GM12878 (cell line): ENCODE results near the gene MPPED1. TPM values are rescaled to one million over a fixed set of nuclear protein-coding genes. Genes with fewer than 3 reads are reported as not detected.

ENCODE experiments used
- ATAC-seq: fragments of 200-7000 bp; cut with Tn5 transposase; 3 replicates; pipeline ENCODE4 v1.9.1; 2020; ENCODE audit warnings: mild to moderate bottlenecking, moderate library complexity
- BruUV-seq: library from RNA; stranded (reverse); fragments of 400-500 nt; replicated peaks from 2 replicates; lab custom pipeline; 2021; lab: Mats Ljungman, UMichigan
- CTCF ChIA-PET: fragments of 300-600 bp; sonication (Branson Sonifier 250); formaldehyde crosslinking; extraction: SDS; loops from one replicate; lab custom pipeline; 2021; ENCODE audit warnings: inconsistent platforms; lab: Yijun Ruan, JAX
- POLR2A ChIA-PET: fragments of 350-600 bp; formaldehyde crosslinking; extraction: SDS; loops from one replicate; lab custom pipeline; 2021; ENCODE audit warnings: inconsistent platforms; lab: Charles Lee
- RAD21 ChIA-PET: fragments of 300-600 bp; sonication (Branson Sonifier 250); formaldehyde crosslinking; loops from one replicate; lab custom pipeline; 2023; ENCODE audit warnings: antibody characterized with exemption; ENCODE audit not compliant: unreplicated experiment; lab: Charles Lee
- SMC1A ChIA-PET: fragments of 300-600 bp; sonication (Branson Sonifier 250); formaldehyde crosslinking; loops from one replicate; lab custom pipeline; 2023; ENCODE audit not compliant: unreplicated experiment, uncharacterized antibody; lab: Charles Lee
- DNase-seq: peaks from one replicate; pipeline ENCODE4 v3.0.0-alpha.2; 2011; ENCODE audit warnings: low read depth, low spot score
- FAIRE-seq: peaks from 3 replicates; lab custom pipeline; 2011; peaks lifted over from hg19 to GRCh38; lab: Jason Lieb, UNC
- H2AFZ ChIP-seq: 2 replicates; pipeline ENCODE4 v1.6.0; 2011; ENCODE audit warnings: low read depth, low read length, control low read depth; ENCODE audit not compliant: control insufficient read depth
- H3K27ac ChIP-seq: 2 replicates; pipeline ENCODE4 v1.5.1; 2011; ENCODE audit warnings: control low read depth; ENCODE audit not compliant: control insufficient read depth, insufficient read depth
- H3K27me3 ChIP-seq, 2 experiments: replicated peaks in 1 of 2; 2 replicates each; pipeline versions ENCODE4 v1.6.0 to v1.6.1; 2011; ENCODE audit warnings: low read length in 1 of 2; ENCODE audit not compliant: control insufficient read depth in 2 of 2, insufficient read depth in 2 of 2
- H3K36me3 ChIP-seq, 2 experiments: 2 replicates each; pipeline ENCODE4 v1.5.1; 2011; ENCODE audit warnings: low read length in 1 of 2; ENCODE audit not compliant: control insufficient read depth in 2 of 2, insufficient read depth in 2 of 2
- H3K4me1 ChIP-seq: 2 replicates; pipeline ENCODE4 v1.6.1; 2011; ENCODE audit warnings: mild to moderate bottlenecking, low read length, moderate library complexity, mixed read lengths; ENCODE audit not compliant: control insufficient read depth, insufficient read depth
- H3K4me2 ChIP-seq: 2 replicates; pipeline ENCODE4 v1.6.0; 2011; ENCODE audit warnings: control low read depth; ENCODE audit not compliant: control insufficient read depth, insufficient read depth
- H3K4me3 ChIP-seq: fragments of 200-600 bp; sonication (generic); 2 replicates; pipeline ENCODE4 v1.5.1; 2016
- H3K79me2 ChIP-seq: 2 replicates; pipeline ENCODE4 v1.6.0; 2011; ENCODE audit warnings: low read length; ENCODE audit not compliant: control insufficient read depth, insufficient read depth
- H3K9ac ChIP-seq: 2 replicates; pipeline ENCODE4 v1.8.0; 2011; ENCODE audit warnings: low read length, control low read depth, mixed read lengths; ENCODE audit not compliant: control insufficient read depth, insufficient read depth
- H3K9me3 ChIP-seq: replicated peaks from 3 replicates; pipeline ENCODE4 v1.5.1; 2011; ENCODE audit warnings: mild to moderate bottlenecking, low read length; ENCODE audit not compliant: control insufficient read depth, insufficient read depth
- H4K20me1 ChIP-seq: 2 replicates; pipeline ENCODE4 v1.6.0; 2011; ENCODE audit not compliant: control insufficient read depth, insufficient read depth
- ATF7 ChIP-seq: fragments of 450-650 bp; IDR thresholded peaks from 2 replicates; pipeline ENCODE4 v1.6.1; 2016; ENCODE audit warnings: low read depth, mild to moderate bottlenecking
- CBFB ChIP-seq: IDR thresholded peaks from 2 replicates; pipeline ENCODE4 v1.6.1; 2016; ENCODE audit warnings: antibody characterized with exemption, low read depth
- CBX5 ChIP-seq: sonication (generic); IDR thresholded peaks from 2 replicates; pipeline ENCODE4 v1.6.1; 2016; ENCODE audit warnings: low read depth, moderate library complexity, mild to moderate bottlenecking, inconsistent platforms
- ESRRA ChIP-seq: IDR thresholded peaks from 2 replicates; pipeline ENCODE4 v1.6.1; 2012; ENCODE audit warnings: mild to moderate bottlenecking, low read length, improper control_type of control experiment
- NFXL1 ChIP-seq: fragments of 450-650 bp; IDR thresholded peaks from 2 replicates; pipeline ENCODE4 v1.6.1; 2017; ENCODE audit warnings: antibody characterized with exemption, mild to moderate bottlenecking, borderline replicate concordance
- TARDBP ChIP-seq: IDR thresholded peaks from 2 replicates; pipeline ENCODE4 v1.6.1; 2016; ENCODE audit warnings: borderline replicate concordance
- YY1 ChIP-seq: IDR thresholded peaks from 2 replicates; pipeline ENCODE4 v1.6.1; 2011; ENCODE audit warnings: low read depth, mild to moderate bottlenecking, low read length
- ZBTB11 ChIP-seq: fragments of 450-650 bp; formaldehyde crosslinking; IDR thresholded peaks from 2 replicates; pipeline ENCODE4 v1.5.0; 2022; ENCODE audit warnings: mild to moderate bottlenecking, missing genetic modification characterization
- ZSCAN29 ChIP-seq: fragments of 450-650 bp; IDR thresholded peaks from 2 replicates; pipeline ENCODE4 v1.6.1; 2017; ENCODE audit warnings: mild to moderate bottlenecking, moderate library complexity
- WGBS: methylation state at CpG from one replicate; pipeline ENCODE4 v1.1.6; 2016; ENCODE audit warnings: low lambda C conversion rate; ENCODE audit not compliant: insufficient replicate concordance, insufficient coverage; ENCODE audit errors: missing lambda C conversion rate; 5-methylcytosine and 5-hydroxymethylcytosine counted together
- in situ Hi-C: fragments of 300-500 bp; cut with MboI; formaldehyde crosslinking; loops from 9 replicates; pipeline ENCODE4 v1.14.3; 2018; ENCODE audit warnings: mixed read lengths
- intact Hi-C: fragments of 100-400 bp; cut with micrococcal nuclease; formaldehyde crosslinking; loops from one replicate; pipeline ENCODE4 v1.14.2; 2022; ENCODE audit not compliant: unreplicated experiment
- polyA plus RNA-seq, 11 experiments: library from polyadenylated mRNA; depleted of rRNA in 4 of 11; unstranded in 6 of 11; stranded (reverse) in 5 of 11; fragments of >200 nt; fragmentation: Nextera tagmentation in 4 of 11; fragmentation: Illumina TruSeq in 1 of 11; extraction: Ambion mirVana in 4 of 11; extraction: Trizol in 1 of 11; gene quantifications; 1 replicate in 1 of 11; 2 replicates in 10 of 11; pipeline versions ENCODE4 v1.2.1 to v1.2.3, GENCODE V29; 2011 to 2016; ENCODE audit warnings: inconsistent platforms in 2 of 11, missing spikeins in 2 of 11, low read depth in 1 of 11
- total RNA-seq, 4 experiments: library from RNA; depleted of rRNA in 3 of 4; stranded (reverse); fragments of >200 nt in 3 of 4; fragmentation: Illumina TruSeq in 1 of 4; extraction: Trizol in 1 of 4; gene quantifications; 2 replicates each; pipeline versions ENCODE4 v1.2.1 to v1.2.3, GENCODE V29; 2013 to 2021
- TF ChIP-seq, protein P1 (sequence below): fragments of 450-650 bp; IDR thresholded peaks from 2 replicates; pipeline ENCODE4 v1.6.1; 2016; ENCODE audit warnings: mild to moderate bottlenecking

Gene MPPED1
- total and polyA plus RNA-seq, 10 of the 15 experiments (the other 5 are each of a cell fraction or from before 2014, with no cell fraction given) = 0.11 TPM; not detected in 9

- Histone ChIP-seq H3K27me3 (no peaks in the 10 kb centered on the region; a peak in 3 of 4 replicates), H2AFZ (no peak overlapping the region), H3K4me1 (no peaks in the 10 kb centered on the region), H3K4me3 (no peak overlapping the region), H3K9me3 (no peaks in the 10 kb centered on the region), H4K20me1 (no peaks in the 10 kb centered on the region), H3K9ac (no peak overlapping the region), H3K79me2 (no peaks in the 10 kb centered on the region), H3K4me2 (no peak overlapping the region)
- ChIA-PET SMC1A (no interaction called here), CTCF (no interaction called here), POLR2A (no interaction called here)
- intact Hi-C loops (no loop called here), in situ Hi-C loops (no loop called here)
- no peak for FAIRE-seq
- WGBS = 35% methylated on average over 21 of the region's 21 CpGs
- no TSS peak for BruUV-seq
- no peak for ATAC-seq
- TF ChIP-seq TARDBP = no peak
- TF ChIP-seq YY1 = no peak
- no peak for TF ChIP-seq ESRRA
- no peak for TF ChIP-seq ATF7
- TF ChIP-seq NFXL1 = no peak
- TF ChIP-seq ZSCAN29 = no peak
- no peak for TF ChIP-seq CBFB
- no peak for TF ChIP-seq CBX5
- TF ChIP-seq ZBTB11 (CRISPR knock-in tag) = no peak
- TF ChIP-seq, protein P1, sequence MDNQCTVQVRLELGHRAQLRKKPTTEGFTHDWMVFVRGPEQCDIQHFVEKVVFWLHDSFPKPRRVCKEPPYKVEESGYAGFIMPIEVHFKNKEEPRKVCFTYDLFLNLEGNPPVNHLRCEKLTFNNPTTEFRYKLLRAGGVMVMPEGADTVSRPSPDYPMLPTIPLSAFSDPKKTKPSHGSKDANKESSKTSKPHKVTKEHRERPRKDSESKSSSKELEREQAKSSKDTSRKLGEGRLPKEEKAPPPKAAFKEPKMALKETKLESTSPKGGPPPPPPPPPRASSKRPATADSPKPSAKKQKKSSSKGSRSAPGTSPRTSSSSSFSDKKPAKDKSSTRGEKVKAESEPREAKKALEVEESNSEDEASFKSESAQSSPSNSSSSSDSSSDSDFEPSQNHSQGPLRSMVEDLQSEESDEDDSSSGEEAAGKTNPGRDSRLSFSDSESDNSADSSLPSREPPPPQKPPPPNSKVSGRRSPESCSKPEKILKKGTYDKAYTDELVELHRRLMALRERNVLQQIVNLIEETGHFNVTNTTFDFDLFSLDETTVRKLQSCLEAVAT = no peak
- TF ChIP-seq, all 136 proteins: peak for 0
- RAD21 ChIA-PET = no interaction called here
- DNase-seq = no peak
- H3K27ac ChIP-seq = no peak overlapping the region
- no peaks in the 10 kb centered on the region for H3K36me3 ChIP-seq
Observed at GRCh38 chr22:43467216-43467940, 55.6 kb downstream of the MPPED1 start.
